UCSD-AML1 (cell line): ENCODE results near the gene CUBN.

ENCODE experiments used
- DNase-seq: peaks from one replicate; lab custom pipeline; 2025; ENCODE audit not compliant: unreplicated experiment; lab: John Stamatoyannopoulos, UW

CUBN gene

GRCh38 chr10:17073725-17074540 is 55.7 kb downstream of the CUBN start:
- no peak for DNase-seq

GRCh38 chr10:17068953-17069352 is 60.7 kb downstream of the CUBN start:
- no peak for DNase-seq

- DNase-seq: no peak
These were observed 62.0 kb downstream of the CUBN start for GRCh38 chr10:17067376-17068264.

- no peak for DNase-seq
These were observed 62.8 kb downstream of the CUBN start for GRCh38 chr10:17066807-17067206.

- DNase-seq: no peak
These were observed 63.6 kb downstream of the CUBN start for GRCh38 chr10:17066000-17066399.

GRCh38 chr10:17065273-17065672 is 64.3 kb downstream of the CUBN start:
- no peak for DNase-seq

GRCh38 chr10:17064435-17064834 is 65.2 kb downstream of the CUBN start:
- no peak for DNase-seq

- no peak for DNase-seq
These were observed 66.6 kb downstream of the CUBN start for GRCh38 chr10:17062955-17063484.

- DNase-seq: no peak
These were observed 67.1 kb downstream of the CUBN start for GRCh38 chr10:17062493-17062892.

- DNase-seq: no peak
These were observed 67.6 kb downstream of the CUBN start for GRCh38 chr10:17062009-17062408.

- no peak for DNase-seq
These were observed 68.2 kb downstream of the CUBN start for GRCh38 chr10:17061418-17061817.

GRCh38 chr10:17060289-17060688 is 69.3 kb downstream of the CUBN start:
- no peak for DNase-seq

GRCh38 chr10:17059197-17059688 is 70.4 kb downstream of the CUBN start:
- DNase-seq: no peak

GRCh38 chr10:17058093-17058492 is 71.5 kb downstream of the CUBN start:
- no peak for DNase-seq

GRCh38 chr10:17056781-17057428 is 72.7 kb downstream of the CUBN start:
- no peak for DNase-seq

- DNase-seq: no peak
These were observed 76.1 kb downstream of the CUBN start for GRCh38 chr10:17053513-17053912.

- DNase-seq: no peak
These were observed 76.5 kb downstream of the CUBN start for GRCh38 chr10:17053061-17053460.

GRCh38 chr10:17051851-17052250 is 77.8 kb downstream of the CUBN start:
- no peak for DNase-seq

- DNase-seq: no peak
These were observed 80.4 kb downstream of the CUBN start for GRCh38 chr10:17049195-17049594.

GRCh38 chr10:17047908-17048307 is 81.7 kb downstream of the CUBN start:
- DNase-seq: no peak

GRCh38 chr10:17046989-17047388 is 82.6 kb downstream of the CUBN start:
- no peak for DNase-seq
